ENCODE measurements around the gene TREM1.

The TREM1 gene

GRCh38 chr6:41272591-41273240 lies 13.8 kb downstream of the TREM1 start:
- TF ChIP-seq, protein P1, sequence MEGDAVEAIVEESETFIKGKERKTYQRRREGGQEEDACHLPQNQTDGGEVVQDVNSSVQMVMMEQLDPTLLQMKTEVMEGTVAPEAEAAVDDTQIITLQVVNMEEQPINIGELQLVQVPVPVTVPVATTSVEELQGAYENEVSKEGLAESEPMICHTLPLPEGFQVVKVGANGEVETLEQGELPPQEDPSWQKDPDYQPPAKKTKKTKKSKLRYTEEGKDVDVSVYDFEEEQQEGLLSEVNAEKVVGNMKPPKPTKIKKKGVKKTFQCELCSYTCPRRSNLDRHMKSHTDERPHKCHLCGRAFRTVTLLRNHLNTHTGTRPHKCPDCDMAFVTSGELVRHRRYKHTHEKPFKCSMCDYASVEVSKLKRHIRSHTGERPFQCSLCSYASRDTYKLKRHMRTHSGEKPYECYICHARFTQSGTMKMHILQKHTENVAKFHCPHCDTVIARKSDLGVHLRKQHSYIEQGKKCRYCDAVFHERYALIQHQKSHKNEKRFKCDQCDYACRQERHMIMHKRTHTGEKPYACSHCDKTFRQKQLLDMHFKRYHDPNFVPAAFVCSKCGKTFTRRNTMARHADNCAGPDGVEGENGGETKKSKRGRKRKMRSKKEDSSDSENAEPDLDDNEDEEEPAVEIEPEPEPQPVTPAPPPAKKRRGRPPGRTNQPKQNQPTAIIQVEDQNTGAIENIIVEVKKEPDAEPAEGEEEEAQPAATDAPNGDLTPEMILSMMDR (conservative IDR thresholded peaks at IDR 0.05; ENCODE audit: low read depth, low read length), result no peak
- no peak for DNase-seq (ENCODE audit: low read depth)
- no peak overlapping the region for H3K4me3 ChIP-seq (ENCODE audit: low read length)

- TF ChIP-seq, protein P1 (conservative IDR thresholded peaks at IDR 0.05; ENCODE audit: low read depth, low read length), result no peak
- H3K4me3 ChIP-seq (ENCODE audit: low read length), result no peak overlapping the region
- DNase-seq (ENCODE audit: low read depth), result no peak
Observed at GRCh38 chr6:41271901-41272395, 14.5 kb downstream of the TREM1 start.

DNA sequence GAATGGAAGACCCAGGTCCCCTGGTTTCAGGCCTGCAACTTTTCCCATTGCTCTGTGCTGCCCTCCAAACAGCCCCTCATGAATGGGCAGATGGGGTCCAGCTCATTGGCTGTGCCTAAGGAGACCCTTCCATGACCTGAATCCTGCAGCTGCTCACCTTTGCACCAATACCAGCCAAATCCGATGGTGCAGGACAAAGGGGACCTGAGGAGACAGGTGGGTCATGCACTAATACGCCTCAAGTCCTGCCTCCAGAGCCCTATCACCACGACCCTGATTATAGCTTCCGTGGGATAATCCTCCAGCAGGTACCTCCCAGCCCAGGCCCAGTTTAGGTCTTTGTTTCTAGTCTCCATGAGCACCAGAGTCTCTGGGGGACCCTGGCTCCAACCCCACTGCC lies 16.8 kb downstream of the TREM1 start:
- no peak for DNase-seq (ENCODE audit: low read depth)
- TF ChIP-seq, protein P1 (conservative IDR thresholded peaks at IDR 0.05; ENCODE audit: low read depth, low read length), result no peak
- H3K4me3 ChIP-seq (ENCODE audit: low read length), result no peak overlapping the region

DNA sequence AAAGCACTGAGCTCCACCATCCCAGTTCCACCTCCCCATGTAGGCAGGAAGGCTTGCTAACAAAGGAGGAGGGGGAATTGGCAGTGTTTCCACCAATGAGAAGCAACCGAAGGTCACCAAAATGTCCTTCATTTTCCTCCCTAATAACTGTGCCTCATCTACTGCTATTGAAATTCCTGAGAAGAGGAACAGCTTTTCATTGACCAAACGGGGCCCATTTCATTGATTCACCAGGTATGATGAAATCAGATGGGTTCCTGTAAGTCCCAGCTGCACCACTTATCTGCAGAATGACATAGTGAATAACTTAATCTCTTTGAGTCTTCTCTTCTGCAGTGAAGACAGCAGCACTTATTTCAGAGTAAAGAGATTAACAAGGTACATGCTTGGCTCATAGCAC lies 17.3 kb downstream of the TREM1 start:
- DNase-seq (ENCODE audit: low read depth), result no peak
- TF ChIP-seq, protein P1 (conservative IDR thresholded peaks at IDR 0.05; ENCODE audit: low read depth, low read length), result no peak
- no peak overlapping the region for H3K4me3 ChIP-seq (ENCODE audit: low read length)

- DNase-seq (ENCODE audit: low read depth), result no peak
- no peak overlapping the region for H3K4me3 ChIP-seq (ENCODE audit: low read length)
- TF ChIP-seq, protein P1 (conservative IDR thresholded peaks at IDR 0.05; ENCODE audit: low read depth, low read length), result no peak
Observed at GRCh38 chr6:41268478-41268877, 18.0 kb downstream of the TREM1 start.

GRCh38 chr6:41266541-41266940 lies 19.9 kb downstream of the TREM1 start:
- TF ChIP-seq, protein P1 (conservative IDR thresholded peaks at IDR 0.05; ENCODE audit: low read depth, low read length), result no peak
- H3K4me3 ChIP-seq (ENCODE audit: low read length), result no peak overlapping the region
- DNase-seq (ENCODE audit: low read depth), result no peak

DNA sequence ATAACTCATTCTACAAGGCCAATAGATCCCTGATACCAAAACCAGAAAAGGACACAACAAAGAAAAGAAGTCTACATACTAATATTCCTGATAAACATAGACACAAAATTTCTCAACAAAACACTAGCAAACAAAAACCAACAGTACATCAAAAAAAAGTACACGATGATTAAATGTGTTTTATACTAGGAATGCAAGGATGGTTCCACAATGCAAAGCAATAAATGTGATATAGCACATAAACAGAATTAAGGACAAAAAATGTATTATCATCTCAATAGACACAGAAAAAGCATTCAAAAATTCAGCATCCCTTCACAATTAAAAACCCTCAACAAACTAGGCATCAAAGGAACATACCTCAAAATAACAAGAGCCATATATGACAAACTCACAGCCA lies 23.2 kb downstream of the TREM1 start:
- no peak for DNase-seq (ENCODE audit: low read depth)
- TF ChIP-seq, protein P1 (conservative IDR thresholded peaks at IDR 0.05; ENCODE audit: low read depth, low read length), result no peak
- H3K4me3 ChIP-seq (ENCODE audit: low read length), result no peak overlapping the region
